K562 (cell line): ENCODE measurements around the gene DAP. TPM values are rescaled to one million over a fixed set of nuclear protein-coding genes. Genes with fewer than 3 reads are reported as not detected.
A peak's percentile ranks its signal among the peaks of the same experiment; 100 is the strongest.
"Not testable (repeated sequence)": the region's sequence is repeated elsewhere in the genome, so short reads cannot be mapped to it uniquely, and the experiment has no call there.

Source experiments
- ATAC-seq: fragments of 200-7000 bp; cut with Tn5 transposase; 3 replicates; pipeline ENCODE4 v1.9.1; 2020; ENCODE audit warnings: moderate library complexity
- BruUV-seq: library from RNA; stranded (reverse); fragments of 400-500 nt; replicated peaks from 2 replicates; lab custom pipeline; 2021; lab: Mats Ljungman, UMichigan
- CTCF ChIA-PET: fragments of 300-600 bp; formaldehyde crosslinking; extraction: SDS; loops from one replicate; lab custom pipeline; 2021; ENCODE audit warnings: low intra/inter-chr PET ratio; lab: Yijun Ruan, JAX
- POLR2A ChIA-PET: fragments of 300-600, 350-650 bp; sonication (Branson Sonifier 250); formaldehyde crosslinking; extraction: SDS; loops from one replicate; lab custom pipeline; 2021; ENCODE audit warnings: antibody characterized with exemption, inconsistent platforms; lab: Yijun Ruan, JAX
- DNase-seq, 4 experiments: peaks; one replicate each; pipeline versions ENCODE4 v3.0.0 to v3.0.0-alpha.2; 2011 to 2018; ENCODE audit warnings: low spot score in 3 of 4, mixed read lengths in 3 of 4; ENCODE audit errors: extremely low read depth in 1 of 4
- FAIRE-seq: peaks from 2 replicates; lab custom pipeline; 2011; peaks lifted over from hg19 to GRCh38; lab: Jason Lieb, UNC
- H2AFZ ChIP-seq: 2 replicates; pipeline ENCODE4 v1.6.0; 2011; ENCODE audit warnings: low read depth, low read length, control low read depth, inconsistent platforms
- H3K27ac ChIP-seq: fragments of 200-600 bp; 3 replicates; pipeline ENCODE4 v1.8.0; 2011; ENCODE audit warnings: low read depth, mild to moderate bottlenecking, control low read depth, inconsistent platforms, low read length, moderate library complexity, mixed read lengths; ENCODE audit errors: extremely low read depth
- H3K27me3 ChIP-seq, 2 experiments: fragments of 300-600 bp in 1 of 2; 2 replicates in 1 of 2; 3 replicates in 1 of 2; pipeline versions ENCODE4 v1.6.0 to v1.8.0; 2011; ENCODE audit warnings: inconsistent platforms in 2 of 2, low read length in 2 of 2, mild to moderate bottlenecking in 1 of 2, mixed read lengths in 1 of 2, moderate library complexity in 1 of 2; ENCODE audit not compliant: control insufficient read depth in 2 of 2, insufficient read depth in 2 of 2
- H3K36me3 ChIP-seq: fragments of 300-600 bp; 3 replicates; pipeline ENCODE4 v1.8.0; 2011; ENCODE audit warnings: mild to moderate bottlenecking, low read length, inconsistent platforms; ENCODE audit not compliant: control insufficient read depth, insufficient read depth
- H3K4me1 ChIP-seq, 2 experiments: fragments of 200-600 bp in 1 of 2; replicated peaks in 1 of 2; 2 replicates in 1 of 2; 3 replicates in 1 of 2; pipeline versions ENCODE4 v1.5.1 to v1.8.0; 2011; ENCODE audit warnings: inconsistent platforms in 2 of 2, low read length in 2 of 2, mild to moderate bottlenecking in 1 of 2, mixed read lengths in 1 of 2, moderate library complexity in 1 of 2; ENCODE audit not compliant: control insufficient read depth in 2 of 2, insufficient read depth in 2 of 2
- H3K4me2 ChIP-seq: 2 replicates; pipeline ENCODE4 v1.6.1; 2011; ENCODE audit warnings: low read length, control low read depth, inconsistent platforms, mixed read lengths; ENCODE audit not compliant: insufficient read depth
- H3K4me3 ChIP-seq: fragments of 200-600 bp; sonication (generic), shearing (Covaris generic); 2 replicates; pipeline ENCODE4 v1.5.1; 2016; ENCODE audit warnings: control low read depth, inconsistent platforms
- H3K79me2 ChIP-seq: fragments of 200-600 bp; 3 replicates; pipeline ENCODE4 v1.8.0; 2011; ENCODE audit warnings: low read length, inconsistent platforms; ENCODE audit not compliant: control insufficient read depth, insufficient read depth
- H3K9ac ChIP-seq, 2 experiments: 2 replicates each; pipeline versions ENCODE4 v1.6.0 to v1.6.1; 2011; ENCODE audit warnings: low read depth in 2 of 2, low read length in 2 of 2, control low read depth in 1 of 2, inconsistent platforms in 1 of 2, mild to moderate bottlenecking in 1 of 2, mixed read lengths in 1 of 2; ENCODE audit not compliant: insufficient read depth in 1 of 2
- H3K9me1 ChIP-seq: one replicate; pipeline ENCODE4 v1.6.0; 2011; ENCODE audit warnings: inconsistent platforms, mild to moderate bottlenecking, low read length, moderate library complexity; ENCODE audit not compliant: control insufficient read depth, insufficient read depth
- H3K9me3 ChIP-seq: replicated peaks from 2 replicates; pipeline ENCODE4 v1.5.1; 2011; ENCODE audit warnings: low read depth, low read length, inconsistent platforms; ENCODE audit not compliant: control insufficient read depth, insufficient read depth
- H4K20me1 ChIP-seq: replicated peaks from 2 replicates; pipeline ENCODE4 v1.6.1; 2011; ENCODE audit warnings: low read length, inconsistent platforms, mixed read lengths; ENCODE audit not compliant: control insufficient read depth, insufficient read depth
- PKNOX1 ChIP-seq: fragments of 450-650 bp; IDR thresholded peaks from 2 replicates; pipeline ENCODE4 v1.6.1; 2016
- PRMT5 ChIP-seq: sonication (generic); formaldehyde crosslinking; IDR thresholded peaks from 2 replicates; pipeline ENCODE4 v1.5.0; 2020; ENCODE audit warnings: missing genetic modification reagents
- WGBS: fragments of 100-300 bp; shearing (Covaris generic); methylation state at CpG from one replicate; pipeline ENCODE4 v1.1.6; 2016; ENCODE audit warnings: low coverage, mixed read lengths; ENCODE audit not compliant: insufficient coverage; ENCODE audit errors: missing lambda C conversion rate; 5-methylcytosine and 5-hydroxymethylcytosine counted together
- in situ Hi-C: fragments of 300-500 bp; cut with MboI; formaldehyde crosslinking; loops from 4 replicates; pipeline ENCODE4 v1.15.0; 2018; ENCODE audit warnings: inconsistent platforms, mixed read lengths
- intact Hi-C: fragments of 100-400 bp; cut with micrococcal nuclease; formaldehyde crosslinking; loops from 2 replicates; pipeline ENCODE4 v1.14.2; 2022
- polyA plus RNA-seq, 8 experiments: library from polyadenylated mRNA; depleted of rRNA in 4 of 8; stranded (reverse) in 5 of 8; unstranded in 3 of 8; fragments of >200 nt; fragmentation: Nextera tagmentation in 2 of 8; fragmentation: Illumina TruSeq in 1 of 8; extraction: Ambion mirVana in 2 of 8; extraction: Trizol in 1 of 8; gene quantifications; 2 replicates each; pipeline versions ENCODE4 v1.2.1 to v1.2.3, GENCODE V29; 2011 to 2014; ENCODE audit warnings: inconsistent platforms in 1 of 8, missing spikeins in 1 of 8
- total RNA-seq, 7 experiments: library from RNA; depleted of rRNA in 6 of 7; stranded (reverse); fragments of >200 nt in 6 of 7; fragmentation: Illumina TruSeq in 2 of 7; extraction: Trizol in 2 of 7; gene quantifications; 2 replicates each; pipeline versions ENCODE4 v1.2.1 to v1.2.3, GENCODE V29; 2011 to 2021; ENCODE audit warnings: low replicate concordance in 1 of 7

The DAP gene
- total and polyA plus RNA-seq, 9 of the 15 experiments (the other 6 are each of a cell fraction or from before 2014, with no cell fraction given), result 14.1 to 151 (median 34.5) TPM

DNA sequence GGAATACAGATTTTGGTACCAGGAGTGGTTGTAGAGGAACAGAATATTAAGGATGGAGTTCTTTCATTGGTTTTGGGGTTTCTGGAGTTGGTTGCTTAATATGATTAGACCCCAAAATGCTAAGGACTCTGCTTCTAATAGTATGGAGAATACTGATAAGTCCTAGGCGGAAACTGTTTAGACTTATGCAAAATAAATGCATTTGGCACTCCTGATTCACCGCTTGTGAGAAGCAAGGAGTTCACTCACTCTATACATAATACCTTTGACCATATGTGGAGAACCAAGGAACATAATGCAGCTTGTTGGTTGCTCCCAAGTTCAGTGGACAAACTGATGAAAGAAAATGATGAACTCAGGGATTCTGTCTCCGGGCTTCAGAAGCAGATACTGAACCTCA lies 44.2 kb downstream of the DAP start:
- CTCF ChIA-PET, ATAC-seq, H3K9ac ChIP-seq, H2AFZ ChIP-seq, H4K20me1 ChIP-seq, H3K4me2 ChIP-seq, in situ Hi-C loops, BruUV-seq, FAIRE-seq, DNase-seq, H3K4me1 ChIP-seq, H3K9me1 ChIP-seq, H3K4me3 ChIP-seq, H3K9me3 ChIP-seq, H3K27ac ChIP-seq, H3K27me3 ChIP-seq, intact Hi-C loops: not testable (repeated sequence)
- Histone ChIP-seq H3K79me2 (peaks cover 23% of the 10 kb centered on the region; the same call in 2 of the 3 replicates), H3K36me3 (peaks cover 70% of the 10 kb centered on the region)
- WGBS, result 93% methylated on average over 3 of the region's 3 CpGs
- POLR2A ChIA-PET, result interaction anchor here (1.0 to 1.7 kb wide), 2 partner anchors 10 to 14 kb away, joined by 3 to 4 read pairs; no protein-coding TSS in a partner anchor

DNA sequence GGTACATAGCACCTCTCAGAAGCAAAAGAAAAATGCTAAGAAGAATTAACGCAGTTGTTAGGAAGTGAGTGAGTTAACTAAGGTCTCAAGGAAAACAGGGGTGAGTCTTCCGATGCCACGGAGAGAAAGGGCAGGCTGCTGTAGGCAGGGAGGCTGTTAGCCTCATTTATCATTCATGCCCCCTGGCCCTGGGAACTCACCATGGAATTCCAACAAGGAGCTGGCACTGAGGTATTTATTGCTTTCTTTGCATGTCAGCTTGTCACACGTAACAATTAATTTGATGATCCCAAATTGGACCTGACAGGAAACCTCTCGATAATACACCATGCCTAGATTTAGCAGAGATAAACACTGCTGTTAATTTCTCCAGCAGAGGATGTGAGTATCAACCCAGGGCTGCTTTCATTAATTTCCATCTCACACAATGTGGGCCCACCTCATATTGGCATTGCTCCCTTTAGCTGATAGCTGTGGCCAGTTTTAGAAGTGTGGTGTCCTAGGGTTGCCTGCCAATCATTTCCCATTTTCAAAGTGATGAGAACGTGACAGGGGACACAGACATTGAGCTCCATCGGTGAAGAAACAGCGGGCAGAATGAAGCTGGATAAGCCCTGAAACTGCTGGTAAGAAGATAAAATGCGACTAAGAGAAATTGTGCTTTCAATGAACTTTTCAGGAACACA lies 45.3 kb downstream of the DAP start:
- peaks cover 68% of the 10 kb centered on the region for H3K36me3 ChIP-seq
- H3K27me3 ChIP-seq, result no peaks in the 10 kb centered on the region
- no peak for FAIRE-seq
- no peak for ATAC-seq
- 91% methylated on average over 9 of the region's 9 CpGs for WGBS
- peak; percentile 27; the same call in 1 of the 2 replicates for TF ChIP-seq PKNOX1
- TF ChIP-seq PRMT5 (CRISPR knock-in tag), result no peak
- DNase-seq, result no peak
- H3K27ac ChIP-seq, result no peak overlapping the region
- no peak overlapping the region for H2AFZ ChIP-seq
- intact Hi-C loops, result no loop called here
- H3K4me1 ChIP-seq, result peaks cover 10% of the 10 kb centered on the region in 2 experiments; a peak in 4 of 5 replicates
- CTCF ChIA-PET, result no interaction called here
- no peak overlapping the region for H3K9ac ChIP-seq
- peaks cover 17% of the 10 kb centered on the region; the same call in 2 of the 3 replicates for H3K79me2 ChIP-seq
- in situ Hi-C loops, result no loop called here
- H3K9me1 ChIP-seq, result peaks cover 5% of the 10 kb centered on the region
- H4K20me1 ChIP-seq, result peaks cover under 1% of the 10 kb centered on the region; the same call in 1 of the 2 replicates
- H3K9me3 ChIP-seq, result peaks cover 3% of the 10 kb centered on the region
- no TSS peak for BruUV-seq
- POLR2A ChIA-PET, result interaction anchor here (1.1 kb wide), 1 partner anchor 11 kb away, joined by 3 read pairs; no protein-coding TSS in a partner anchor
- no peak overlapping the region for H3K4me2 ChIP-seq
- H3K4me3 ChIP-seq, result no peak overlapping the region
